ENCODE results near the gene KNG1.

Gene KNG1

DNA sequence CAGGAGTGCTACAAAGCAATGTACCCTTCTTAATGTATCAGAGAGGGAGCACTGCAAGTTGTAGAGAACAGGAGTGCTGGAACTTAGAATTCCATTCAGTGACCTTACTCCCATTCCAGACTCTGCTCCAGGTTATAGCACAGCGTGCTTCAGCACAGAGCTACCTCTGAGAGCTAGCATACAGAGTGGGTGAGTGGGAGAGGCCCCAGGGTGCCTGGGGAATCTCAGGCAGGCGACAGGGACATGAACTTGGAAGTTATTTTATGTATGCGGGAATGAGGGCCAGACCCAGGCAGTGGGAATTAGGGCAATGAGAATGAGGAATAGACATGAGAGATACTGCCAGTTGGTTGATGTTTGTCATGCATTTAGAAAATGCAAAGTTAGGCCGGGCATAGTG, 3.7 kb upstream of the KNG1 start:
- no peak for DNase-seq

DNA sequence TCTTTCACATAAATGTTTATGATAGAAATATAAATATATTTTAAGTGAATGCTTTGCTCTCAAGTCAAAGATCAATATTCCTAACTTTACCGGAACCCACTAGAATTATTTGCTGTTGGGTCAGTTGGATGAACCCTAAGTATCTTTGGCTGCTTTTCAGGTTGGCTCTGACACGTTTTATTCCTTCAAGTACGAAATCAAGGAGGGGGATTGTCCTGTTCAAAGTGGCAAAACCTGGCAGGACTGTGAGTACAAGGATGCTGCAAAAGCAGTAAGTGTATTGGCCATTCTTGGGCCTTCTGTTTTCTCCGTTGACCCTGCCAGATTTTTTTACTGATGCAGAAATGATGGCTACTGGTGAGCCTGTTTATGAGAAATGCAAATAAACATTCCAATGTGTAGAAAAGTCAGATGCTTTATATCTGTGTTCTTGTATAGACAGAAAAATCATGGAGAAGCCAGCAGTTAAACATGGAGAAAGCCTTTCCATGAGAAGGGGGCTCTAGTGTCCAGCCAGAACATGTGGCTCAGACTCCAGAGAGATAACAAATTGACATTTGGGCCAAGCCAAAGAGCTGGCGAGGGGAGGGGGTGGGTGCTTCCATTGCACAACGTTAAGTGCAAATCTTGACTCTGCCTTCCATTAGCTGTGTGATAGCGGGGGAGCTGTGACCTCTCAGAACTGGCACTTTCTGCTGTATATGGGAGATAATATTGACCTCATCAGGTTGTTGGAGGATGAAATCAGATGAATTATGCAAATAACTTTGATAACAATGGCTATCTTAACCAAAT, 3.0 kb downstream of the KNG1 start:
- no peak for DNase-seq

- DNase-seq = no peak
Observed at GRCh38 chr3:186722457-186722856, 5.3 kb downstream of the KNG1 start.

DNA sequence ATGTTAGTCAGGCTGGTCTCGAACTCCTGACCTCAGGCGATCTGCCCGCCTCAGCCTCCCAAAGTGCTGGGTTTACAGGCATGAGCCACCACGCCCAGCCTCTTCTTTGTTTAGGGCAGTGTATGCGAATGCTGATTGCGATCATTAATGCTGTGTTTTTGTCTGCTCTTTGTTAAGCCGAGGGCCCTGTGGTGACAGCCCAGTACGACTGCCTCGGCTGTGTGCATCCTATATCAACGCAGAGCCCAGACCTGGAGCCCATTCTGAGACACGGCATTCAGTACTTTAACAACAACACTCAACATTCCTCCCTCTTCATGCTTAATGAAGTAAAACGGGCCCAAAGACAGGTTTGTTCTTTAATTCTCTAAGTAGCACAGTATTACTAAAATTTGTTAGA, 7.8 kb downstream of the KNG1 start:
- no peak for DNase-seq

DNA sequence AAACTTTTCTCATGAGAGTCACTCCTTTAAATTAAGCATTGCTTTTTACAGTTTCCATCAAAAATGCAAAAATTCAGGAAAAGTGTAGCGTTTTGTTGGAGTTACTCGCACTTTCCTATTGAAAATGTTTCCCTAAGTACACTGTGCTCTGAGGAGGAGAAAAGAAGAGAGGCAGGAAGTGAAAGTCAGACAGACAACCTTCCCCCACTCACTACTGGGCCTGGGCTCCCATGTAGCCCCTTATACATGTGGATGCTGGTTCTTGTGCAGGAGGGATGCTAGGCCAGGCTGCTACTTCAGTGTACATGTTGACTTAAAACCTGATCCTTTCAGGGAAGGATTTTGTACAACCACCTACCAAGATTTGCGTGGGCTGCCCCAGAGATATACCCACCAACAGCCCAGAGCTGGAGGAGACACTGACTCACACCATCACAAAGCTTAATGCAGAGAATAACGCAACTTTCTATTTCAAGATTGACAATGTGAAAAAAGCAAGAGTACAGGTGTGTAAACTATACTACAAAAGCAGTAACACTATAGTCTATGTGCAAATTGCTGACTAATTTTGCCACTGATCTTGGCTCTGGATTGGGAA, 15.1 kb downstream of the KNG1 start:
- no peak for DNase-seq

DNA sequence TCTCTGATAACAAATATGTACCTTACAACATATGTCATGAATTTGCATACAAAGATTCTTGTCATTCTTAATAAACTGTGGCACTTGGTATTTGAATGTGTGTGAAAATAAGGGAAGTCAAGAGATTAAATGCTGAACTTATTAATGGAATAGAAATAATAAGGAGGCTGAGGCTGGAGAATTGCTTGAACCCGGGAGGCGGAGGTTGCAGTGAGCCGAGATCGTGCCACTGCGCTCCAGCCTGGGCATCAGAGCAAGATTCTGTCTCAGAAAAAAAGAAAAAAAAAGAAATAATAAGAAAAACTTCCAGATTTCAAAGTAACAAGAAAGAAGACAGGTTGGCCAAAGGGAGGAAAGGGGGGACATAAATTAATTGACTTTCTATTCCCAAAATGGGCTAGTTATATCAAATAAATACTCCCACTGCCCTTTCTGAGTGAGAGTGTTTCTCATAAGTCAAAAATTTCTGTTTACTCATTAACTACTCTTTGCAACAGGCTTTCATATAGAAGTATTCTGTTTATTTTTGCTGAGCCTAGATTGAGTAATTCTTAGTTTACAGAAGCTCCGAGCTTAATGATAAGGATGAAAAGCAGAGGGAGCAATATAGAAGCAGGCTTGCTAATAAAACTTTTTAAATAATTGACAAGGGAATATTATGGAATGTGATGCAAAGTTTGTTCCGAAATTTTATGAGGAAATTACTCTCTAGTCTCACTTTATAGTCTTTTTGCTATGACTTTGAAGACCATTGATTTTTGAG, 25.6 kb downstream of the KNG1 start:
- no peak for DNase-seq

DNA sequence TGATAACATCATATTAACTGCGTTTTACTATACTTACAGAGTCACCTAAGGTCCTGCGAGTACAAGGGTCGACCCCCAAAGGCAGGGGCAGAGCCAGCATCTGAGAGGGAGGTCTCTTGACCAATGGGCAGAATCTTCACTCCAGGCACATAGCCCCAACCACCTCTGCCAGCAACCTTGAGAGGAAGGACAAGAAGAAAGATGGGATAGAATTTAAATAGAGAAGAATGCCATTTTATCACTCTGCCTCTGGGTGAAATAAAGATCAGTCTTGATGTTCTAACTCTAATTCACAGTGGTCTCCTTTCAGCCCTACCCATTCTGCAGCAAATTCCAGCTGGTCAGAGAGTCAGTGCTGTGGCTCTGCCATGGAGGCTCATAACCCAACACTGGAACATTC, 26.5 kb downstream of the KNG1 start:
- DNase-seq = no peak

- no peak for DNase-seq
Observed at GRCh38 chr3:186746008-186746407, 28.8 kb downstream of the KNG1 start.

- DNase-seq = no peak
Observed at GRCh38 chr3:186750316-186750715, 33.2 kb downstream of the KNG1 start.

DNA sequence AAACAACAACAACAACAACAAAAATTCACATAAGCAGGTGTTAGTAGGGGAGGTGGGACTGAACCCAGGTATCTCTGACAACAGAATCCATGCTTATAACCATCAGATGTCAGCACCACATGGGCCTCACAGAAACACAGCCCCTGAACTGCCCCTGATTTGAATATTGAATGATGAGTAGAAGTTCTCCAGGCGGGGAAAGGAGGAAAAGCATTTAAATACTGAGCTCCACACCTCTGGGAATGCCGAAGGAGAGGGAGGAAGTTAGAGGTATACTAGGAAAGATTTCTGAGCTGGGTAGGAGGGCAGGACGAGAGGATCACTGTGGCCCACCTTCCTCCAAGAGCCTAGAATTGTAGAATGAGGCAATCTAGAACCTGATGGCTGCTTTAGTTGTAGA, 34.3 kb downstream of the KNG1 start:
- DNase-seq = no peak

DNA sequence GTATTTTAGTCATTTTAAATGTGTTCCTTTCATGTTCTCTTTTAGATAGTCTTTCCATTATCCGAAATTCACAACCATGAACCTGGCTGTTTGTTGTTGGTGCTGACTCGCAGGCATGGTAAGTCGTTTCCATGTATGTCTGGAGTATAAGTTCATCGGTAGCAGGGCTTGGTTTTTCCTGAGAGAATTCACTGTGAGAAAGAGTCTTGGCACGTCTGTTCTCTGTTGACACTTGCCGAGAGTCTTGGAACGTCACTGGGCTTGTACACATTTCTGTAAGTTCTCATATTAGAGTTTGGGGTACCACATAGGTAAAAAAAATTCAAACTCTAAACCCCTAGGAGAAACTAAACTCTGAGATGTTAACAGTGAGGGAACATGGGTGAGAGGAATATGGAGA, 36.8 kb downstream of the KNG1 start:
- no peak for DNase-seq

DNA sequence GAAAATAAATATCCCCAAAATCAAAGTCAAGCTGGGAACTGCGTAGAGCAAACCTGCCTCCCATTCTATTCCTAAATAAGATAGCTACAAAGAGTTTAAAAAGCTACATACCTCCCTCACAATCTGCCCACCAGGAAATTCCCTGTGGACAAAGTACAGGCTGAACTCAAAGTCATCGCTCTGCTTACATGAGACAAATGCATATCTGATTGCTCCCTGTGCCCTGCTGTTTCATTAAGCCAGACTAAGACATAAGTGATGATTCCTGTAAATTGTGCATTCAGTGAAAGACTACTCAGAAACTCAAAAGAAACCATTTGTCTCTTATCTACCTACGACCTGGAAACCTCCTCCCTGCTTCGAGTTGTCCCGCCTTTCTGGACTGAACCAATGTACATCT, 37.7 kb downstream of the KNG1 start:
- no peak for DNase-seq

DNA sequence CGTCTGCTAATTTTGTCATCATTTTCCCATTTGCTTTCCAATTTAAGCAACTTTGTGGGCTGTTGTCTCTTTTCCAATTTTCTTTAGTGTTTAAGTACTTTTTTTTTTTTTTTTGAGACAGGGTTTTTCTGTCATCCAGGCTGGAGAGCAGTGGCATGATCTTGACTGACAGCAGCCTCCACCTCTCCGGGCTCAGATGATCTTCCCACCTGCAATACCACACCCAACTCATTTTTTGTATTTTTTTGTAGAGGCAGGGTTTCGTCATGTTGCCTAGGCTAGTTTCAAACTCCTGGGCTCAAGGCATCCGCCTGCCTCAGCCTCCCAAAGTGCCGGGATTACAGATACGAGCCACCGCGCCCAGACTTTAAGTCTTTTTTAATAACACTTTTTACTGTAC, 40.1 kb downstream of the KNG1 start:
- DNase-seq = no peak

GRCh38 chr3:186757686-186758220, 40.6 kb downstream of the KNG1 start:
- no peak for DNase-seq

DNA sequence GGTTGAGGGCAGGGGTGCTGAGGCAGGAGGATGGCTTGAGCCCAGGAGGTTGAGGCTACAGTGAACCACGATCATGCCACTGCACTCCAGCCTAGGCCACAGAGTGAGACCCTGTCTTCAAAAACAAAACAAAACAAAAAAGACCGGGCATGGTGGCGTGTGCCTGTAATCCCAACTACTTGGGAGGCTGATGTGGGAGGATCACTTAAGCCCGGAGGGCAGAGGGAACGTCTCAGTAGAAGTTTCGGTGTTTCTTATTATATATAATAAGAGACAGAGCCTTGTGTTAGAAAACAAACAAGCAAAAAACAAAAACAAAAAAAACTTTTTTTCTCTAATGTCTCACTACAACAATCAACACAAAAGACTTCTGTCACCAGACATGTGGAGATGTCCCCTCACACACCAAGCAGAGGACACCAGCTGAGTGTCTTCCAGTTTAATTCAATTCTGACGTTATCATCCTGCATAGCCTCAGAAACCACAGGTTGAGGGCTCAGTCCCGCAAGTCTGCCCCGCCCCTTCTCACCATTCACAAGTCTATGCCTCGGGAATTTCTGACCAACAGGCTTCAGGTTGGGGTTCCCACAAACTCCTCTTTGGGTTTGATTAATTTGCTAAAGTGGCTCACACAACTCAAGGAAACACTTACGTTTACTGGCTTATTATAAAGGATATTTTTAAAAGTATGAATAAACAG, 42.2 kb downstream of the KNG1 start:
- DNase-seq = no peak

GRCh38 chr3:186760141-186760833, 43.1 kb downstream of the KNG1 start:
- DNase-seq = no peak

DNA sequence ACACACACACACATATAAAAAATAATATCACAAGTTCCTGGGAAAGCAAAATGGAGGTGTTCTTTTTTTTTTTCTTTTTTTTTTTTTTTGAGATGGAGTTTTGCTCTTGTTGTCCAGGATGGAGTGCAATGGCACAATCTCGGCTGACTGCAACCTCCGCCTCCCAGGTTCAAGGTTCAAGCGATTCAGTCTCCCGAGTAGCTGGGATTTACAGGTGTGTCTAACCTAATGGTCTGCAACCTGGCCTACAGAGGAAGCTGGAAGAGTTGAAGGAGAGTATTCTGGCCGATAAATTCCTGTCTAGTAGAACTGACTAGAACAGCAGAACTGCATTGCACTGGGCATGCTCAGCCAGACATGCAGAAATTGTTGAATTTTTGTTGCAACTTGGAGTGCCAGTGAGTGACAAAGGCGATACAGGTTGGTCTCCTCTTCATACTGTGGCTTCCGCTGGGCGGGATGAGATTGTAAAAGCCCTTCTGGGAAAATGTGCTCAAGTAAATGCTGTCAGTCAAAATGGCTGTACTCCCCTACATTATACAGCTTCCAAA, 43.8 kb downstream of the KNG1 start:
- no peak for DNase-seq

GRCh38 chr3:186772281-186772694, 55.1 kb downstream of the KNG1 start:
- DNase-seq = no peak

- DNase-seq = peak; percentile 34 to 47 (median 40)
Observed at GRCh38 chr3:186772701-186773417, 55.7 kb downstream of the KNG1 start.

DNA sequence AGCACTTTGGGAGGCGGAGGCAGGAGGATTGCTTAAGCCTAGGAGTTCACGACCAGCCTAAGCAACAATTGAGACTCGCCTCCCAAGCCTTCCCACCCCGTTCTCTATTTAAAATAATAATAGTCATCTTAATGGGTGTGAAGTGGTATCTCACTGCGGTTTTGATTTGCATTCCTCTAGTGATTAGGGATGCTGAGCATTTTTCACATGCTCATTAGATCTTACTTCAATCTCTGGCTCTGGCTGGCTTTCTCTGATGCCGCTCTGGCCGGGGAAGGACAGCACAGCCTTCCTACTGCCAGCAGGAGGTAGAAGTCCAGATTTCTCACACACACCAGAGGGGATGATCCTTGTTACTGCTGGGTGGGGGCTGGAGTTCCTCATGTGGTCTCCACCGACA, 58.8 kb downstream of the KNG1 start:
- no peak for DNase-seq

- DNase-seq = no peak
Observed at GRCh38 chr3:186779204-186779603, 62.0 kb downstream of the KNG1 start.

All from activated CD4-positive, CD25-positive, alpha-beta regulatory T cell (primary cell).